K562 (cell line): ENCODE results near the gene MMP19. TPM values are rescaled to one million over a fixed set of nuclear protein-coding genes. Genes with fewer than 3 reads are reported as not detected.

Source experiments
- ATAC-seq: fragments of 200-7000 bp; cut with Tn5 transposase; 3 replicates; pipeline ENCODE4 v1.9.1; 2020; ENCODE audit warnings: moderate library complexity
- BruUV-seq: library from RNA; stranded (reverse); fragments of 400-500 nt; replicated peaks from 2 replicates; lab custom pipeline; 2021; lab: Mats Ljungman, UMichigan
- CTCF ChIA-PET: fragments of 300-600 bp; formaldehyde crosslinking; extraction: SDS; loops from one replicate; lab custom pipeline; 2021; ENCODE audit warnings: low intra/inter-chr PET ratio; lab: Yijun Ruan, JAX
- POLR2A ChIA-PET: fragments of 300-600, 350-650 bp; sonication (Branson Sonifier 250); formaldehyde crosslinking; extraction: SDS; loops from one replicate; lab custom pipeline; 2021; ENCODE audit warnings: antibody characterized with exemption, inconsistent platforms; lab: Yijun Ruan, JAX
- DNase-seq, 4 experiments: peaks; one replicate each; pipeline versions ENCODE4 v3.0.0 to v3.0.0-alpha.2; 2011 to 2018; ENCODE audit warnings: low spot score in 3 of 4, mixed read lengths in 3 of 4; ENCODE audit errors: extremely low read depth in 1 of 4
- FAIRE-seq: peaks from 2 replicates; lab custom pipeline; 2011; peaks lifted over from hg19 to GRCh38; lab: Jason Lieb, UNC
- H2AFZ ChIP-seq: 2 replicates; pipeline ENCODE4 v1.6.0; 2011; ENCODE audit warnings: low read depth, low read length, control low read depth, inconsistent platforms
- H3K27ac ChIP-seq: fragments of 200-600 bp; 3 replicates; pipeline ENCODE4 v1.8.0; 2011; ENCODE audit warnings: low read depth, mild to moderate bottlenecking, control low read depth, inconsistent platforms, low read length, moderate library complexity, mixed read lengths; ENCODE audit errors: extremely low read depth
- H3K27me3 ChIP-seq, 2 experiments: fragments of 300-600 bp in 1 of 2; 2 replicates in 1 of 2; 3 replicates in 1 of 2; pipeline versions ENCODE4 v1.6.0 to v1.8.0; 2011; ENCODE audit warnings: inconsistent platforms in 2 of 2, low read length in 2 of 2, mild to moderate bottlenecking in 1 of 2, mixed read lengths in 1 of 2, moderate library complexity in 1 of 2; ENCODE audit not compliant: control insufficient read depth in 2 of 2, insufficient read depth in 2 of 2
- H3K36me3 ChIP-seq: fragments of 300-600 bp; 3 replicates; pipeline ENCODE4 v1.8.0; 2011; ENCODE audit warnings: mild to moderate bottlenecking, low read length, inconsistent platforms; ENCODE audit not compliant: control insufficient read depth, insufficient read depth
- H3K4me1 ChIP-seq, 2 experiments: fragments of 200-600 bp in 1 of 2; replicated peaks in 1 of 2; 2 replicates in 1 of 2; 3 replicates in 1 of 2; pipeline versions ENCODE4 v1.5.1 to v1.8.0; 2011; ENCODE audit warnings: inconsistent platforms in 2 of 2, low read length in 2 of 2, mild to moderate bottlenecking in 1 of 2, mixed read lengths in 1 of 2, moderate library complexity in 1 of 2; ENCODE audit not compliant: control insufficient read depth in 2 of 2, insufficient read depth in 2 of 2
- H3K4me2 ChIP-seq: 2 replicates; pipeline ENCODE4 v1.6.1; 2011; ENCODE audit warnings: low read length, control low read depth, inconsistent platforms, mixed read lengths; ENCODE audit not compliant: insufficient read depth
- H3K4me3 ChIP-seq: fragments of 200-600 bp; sonication (generic), shearing (Covaris generic); 2 replicates; pipeline ENCODE4 v1.5.1; 2016; ENCODE audit warnings: control low read depth, inconsistent platforms
- H3K79me2 ChIP-seq: fragments of 200-600 bp; 3 replicates; pipeline ENCODE4 v1.8.0; 2011; ENCODE audit warnings: low read length, inconsistent platforms; ENCODE audit not compliant: control insufficient read depth, insufficient read depth
- H3K9ac ChIP-seq, 2 experiments: 2 replicates each; pipeline versions ENCODE4 v1.6.0 to v1.6.1; 2011; ENCODE audit warnings: low read depth in 2 of 2, low read length in 2 of 2, control low read depth in 1 of 2, inconsistent platforms in 1 of 2, mild to moderate bottlenecking in 1 of 2, mixed read lengths in 1 of 2; ENCODE audit not compliant: insufficient read depth in 1 of 2
- H3K9me1 ChIP-seq: one replicate; pipeline ENCODE4 v1.6.0; 2011; ENCODE audit warnings: inconsistent platforms, mild to moderate bottlenecking, low read length, moderate library complexity; ENCODE audit not compliant: control insufficient read depth, insufficient read depth
- H3K9me3 ChIP-seq: replicated peaks from 2 replicates; pipeline ENCODE4 v1.5.1; 2011; ENCODE audit warnings: low read depth, low read length, inconsistent platforms; ENCODE audit not compliant: control insufficient read depth, insufficient read depth
- H4K20me1 ChIP-seq: replicated peaks from 2 replicates; pipeline ENCODE4 v1.6.1; 2011; ENCODE audit warnings: low read length, inconsistent platforms, mixed read lengths; ENCODE audit not compliant: control insufficient read depth, insufficient read depth
- DIDO1 ChIP-seq: fragments of 450-650 bp; IDR thresholded peaks from 2 replicates; pipeline ENCODE4 v1.6.1; 2016; ENCODE audit warnings: low read depth, missing biosample characterization, missing genetic modification characterization
- FUS ChIP-seq: fragments of 200-400 bp; formaldehyde crosslinking; optimal IDR thresholded peaks from 2 replicates; pipeline ENCODE3; 2017; ENCODE audit warnings: low read depth, low read length
- SMC3 ChIP-seq: conservative IDR thresholded peaks from 2 replicates; pipeline ENCODE4 v1.6.1; 2011; ENCODE audit warnings: low read depth, low read length, improper control_type of control experiment; ENCODE audit not compliant: insufficient read depth
- ZNF197 ChIP-seq: fragments of 200-800 bp; sonication (Bioruptor generic); IDR thresholded peaks from 2 replicates; pipeline ENCODE4 v1.6.1; 2016; ENCODE audit warnings: low read depth, missing genetic modification characterization, missing compliant biosample characterization
- ZNF224 ChIP-seq: sonication (generic); formaldehyde crosslinking; IDR thresholded peaks from 2 replicates; pipeline ENCODE4 v1.8.0; 2022; ENCODE audit warnings: mild to moderate bottlenecking, missing genetic modification reagents
- ZNF41 ChIP-seq: fragments of 250-450 bp; sonication (Bioruptor Pico); conservative IDR thresholded peaks from 2 replicates; pipeline ENCODE4 v1.4.0; 2020; ENCODE audit warnings: mild to moderate bottlenecking
- ZNF780A ChIP-seq: fragments of 250-450 bp; sonication (Bioruptor Pico); IDR thresholded peaks from 2 replicates; pipeline ENCODE4 v1.5.0; 2021; ENCODE audit warnings: mild to moderate bottlenecking
- in situ Hi-C: fragments of 300-500 bp; cut with MboI; formaldehyde crosslinking; loops from 4 replicates; pipeline ENCODE4 v1.15.0; 2018; ENCODE audit warnings: inconsistent platforms, mixed read lengths
- intact Hi-C: fragments of 100-400 bp; cut with micrococcal nuclease; formaldehyde crosslinking; loops from 2 replicates; pipeline ENCODE4 v1.14.2; 2022
- polyA plus RNA-seq, 8 experiments: library from polyadenylated mRNA; depleted of rRNA in 4 of 8; stranded (reverse) in 5 of 8; unstranded in 3 of 8; fragments of >200 nt; fragmentation: Nextera tagmentation in 2 of 8; fragmentation: Illumina TruSeq in 1 of 8; extraction: Ambion mirVana in 2 of 8; extraction: Trizol in 1 of 8; gene quantifications; 2 replicates each; pipeline versions ENCODE4 v1.2.1 to v1.2.3, GENCODE V29; 2011 to 2014; ENCODE audit warnings: inconsistent platforms in 1 of 8, missing spikeins in 1 of 8
- total RNA-seq, 7 experiments: library from RNA; depleted of rRNA in 6 of 7; stranded (reverse); fragments of >200 nt in 6 of 7; fragmentation: Illumina TruSeq in 2 of 7; extraction: Trizol in 2 of 7; gene quantifications; 2 replicates each; pipeline versions ENCODE4 v1.2.1 to v1.2.3, GENCODE V29; 2011 to 2021; ENCODE audit warnings: low replicate concordance in 1 of 7
- TF ChIP-seq, protein P1 (sequence below): fragments of 250-450 bp; sonication (Bioruptor Pico); IDR thresholded peaks from 2 replicates; pipeline ENCODE4 v1.4.0; 2020; ENCODE audit warnings: mild to moderate bottlenecking

The MMP19 gene
- total and polyA plus RNA-seq, 9 of the 15 experiments (the other 6 are each of a cell fraction or from before 2014, with no cell fraction given), result 0.14 to 1.6 (median 0.66) TPM

DNA sequence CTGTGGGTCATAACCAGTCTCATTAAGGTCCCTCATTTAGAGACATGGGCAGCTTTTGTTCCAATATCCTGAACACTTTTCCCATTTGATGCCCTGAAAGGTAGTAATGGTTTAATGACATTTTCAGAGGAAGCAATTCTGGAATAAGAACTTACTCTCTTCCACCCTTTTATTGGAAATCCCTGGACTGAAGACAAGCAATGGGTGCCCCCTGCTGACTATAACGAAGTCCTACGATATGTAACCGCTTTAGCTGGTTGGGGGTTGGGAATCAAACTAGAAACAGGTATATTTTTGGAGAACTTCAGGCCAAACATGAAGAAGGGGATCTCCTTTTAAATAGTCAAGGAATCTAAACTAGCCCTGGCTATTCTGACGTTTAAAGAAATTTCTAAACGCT, 45.7 kb downstream of the MMP19 start (continued):
- TF ChIP-seq SMC3, result peak; percentile 46; the same call in 1 of the 2 replicates

DNA sequence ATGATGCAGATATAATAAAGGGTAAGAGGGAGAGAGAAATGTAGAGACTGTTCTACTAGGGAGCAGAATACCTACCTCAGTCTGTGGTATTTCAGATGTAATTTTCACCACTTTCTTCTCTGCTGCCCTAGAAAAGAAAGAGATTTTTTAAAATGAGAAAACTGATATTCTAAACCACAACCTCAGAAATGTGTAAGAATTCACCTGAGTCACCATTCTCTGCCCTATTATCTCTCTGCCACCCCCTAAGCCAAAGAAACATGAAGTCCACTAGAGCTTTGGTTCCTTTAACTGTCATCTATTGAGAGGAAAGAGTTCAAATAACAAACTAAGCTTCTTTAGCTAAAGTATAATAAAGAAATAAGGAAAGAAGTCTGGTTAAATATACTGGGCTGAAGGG, 46.8 kb downstream of the MMP19 start:
- no peaks in the 10 kb centered on the region for H3K9me3 ChIP-seq
- no peak for FAIRE-seq
- H3K79me2 ChIP-seq, result peaks cover 13% of the 10 kb centered on the region; the same call in 1 of the 3 replicates
- peaks cover 94% of the 10 kb centered on the region for H3K36me3 ChIP-seq
- no peaks in the 10 kb centered on the region for H3K4me1 ChIP-seq
- no peak overlapping the region for H3K9ac ChIP-seq
- TF ChIP-seq ZNF41, result no peak
- no peak for TF ChIP-seq DIDO1
- no peak for TF ChIP-seq ZNF224
- no peak for TF ChIP-seq FUS
- TF ChIP-seq, protein P1, sequence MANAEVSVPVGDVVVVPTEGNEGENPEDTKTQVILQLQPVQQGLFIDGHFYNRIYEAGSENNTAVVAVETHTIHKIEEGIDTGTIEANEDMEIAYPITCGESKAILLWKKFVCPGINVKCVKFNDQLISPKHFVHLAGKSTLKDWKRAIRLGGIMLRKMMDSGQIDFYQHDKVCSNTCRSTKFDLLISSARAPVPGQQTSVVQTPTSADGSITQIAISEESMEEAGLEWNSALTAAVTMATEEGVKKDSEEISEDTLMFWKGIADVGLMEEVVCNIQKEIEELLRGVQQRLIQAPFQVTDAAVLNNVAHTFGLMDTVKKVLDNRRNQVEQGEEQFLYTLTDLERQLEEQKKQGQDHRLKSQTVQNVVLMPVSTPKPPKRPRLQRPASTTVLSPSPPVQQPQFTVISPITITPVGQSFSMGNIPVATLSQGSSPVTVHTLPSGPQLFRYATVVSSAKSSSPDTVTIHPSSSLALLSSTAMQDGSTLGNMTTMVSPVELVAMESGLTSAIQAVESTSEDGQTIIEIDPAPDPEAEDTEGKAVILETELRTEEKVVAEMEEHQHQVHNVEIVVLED (CRISPR knock-in tag), result no peak
- TF ChIP-seq ZNF197, result no peak
- TF ChIP-seq ZNF780A (CRISPR knock-in tag), result no peak
- no peaks in the 10 kb centered on the region for H4K20me1 ChIP-seq
- no peak overlapping the region for H3K4me2 ChIP-seq
- no peaks in the 10 kb centered on the region for H3K27me3 ChIP-seq
- in situ Hi-C loops (no loop called here), intact Hi-C loops (no loop called here)
- BruUV-seq, result no TSS peak
- ChIA-PET CTCF (interaction anchor here (1.1 to 2.8 kb wide), 2 partner anchors 57 to 73 kb away, joined by 4 to 14 read pairs; no protein-coding TSS in a partner anchor), POLR2A (interaction anchor here (0.7 to 5.4 kb wide), 5 partner anchors 11 to 1351 kb away, joined by 3 to 26 read pairs (median 4); partner anchors contain the start of genes ORMDL2 and SARNP)
- no peak for DNase-seq
- no peak overlapping the region for H3K4me3 ChIP-seq
- H3K9me1 ChIP-seq, result no peaks in the 10 kb centered on the region
- no peak overlapping the region for H3K27ac ChIP-seq
- no peak overlapping the region for H2AFZ ChIP-seq
- no peak for ATAC-seq
